Dermis microvascular lymphatic vessel endothelial cell (primary cell): ENCODE data around the gene ADAM19. TPM values are rescaled to one million over a fixed set of nuclear protein-coding genes. Genes with fewer than 3 reads are reported as not detected.
A peak's percentile ranks its signal among the peaks of the same experiment; 100 is the strongest.

ENCODE experiments used
- DNase-seq, 2 donors: peaks; one replicate each; pipeline versions ENCODE4 v3.0.0 to v3.0.0-alpha.2; 2010; ENCODE audit warnings: low read depth in 2 of 2
- total RNA-seq: library from RNA; depleted of rRNA; stranded (reverse); fragments of >200 nt; gene quantifications from 2 replicates; pipeline ENCODE4 v1.2.1, GENCODE V29; 2014

Gene ADAM19
- total RNA-seq, 1 donor from 2014 or later, result 35.0 TPM

- DNase-seq, result peak in 1 of 2 donors; percentile 32
These were observed 111.7 kb downstream of the ADAM19 start for GRCh38 chr5:157463621-157464518.

- DNase-seq, result no peak
These were observed 112.5 kb downstream of the ADAM19 start for GRCh38 chr5:157463081-157463480.

- DNase-seq, result no peak
These were observed 114.4 kb downstream of the ADAM19 start for GRCh38 chr5:157460921-157461792.

GRCh38 chr5:157459715-157460599 is 115.6 kb downstream of the ADAM19 start, which contains the start of gene NIPAL4:
Gene NIPAL4 (plus strand): TSS chr5:157460213. CDS start chr5:157460321, 108 bp downstream.
- DNase-seq, result no peak

- no peak for DNase-seq
These were observed 116.7 kb downstream of the ADAM19 start for GRCh38 chr5:157458835-157459234.

- DNase-seq, result no peak
These were observed 118.2 kb downstream of the ADAM19 start for GRCh38 chr5:157457391-157457790.

GRCh38 chr5:157456301-157456700 is 119.3 kb downstream of the ADAM19 start:
- DNase-seq, result no peak

- no peak for DNase-seq
These were observed 120.5 kb downstream of the ADAM19 start for GRCh38 chr5:157455057-157455456.

- no peak for DNase-seq
These were observed 121.3 kb downstream of the ADAM19 start for GRCh38 chr5:157454273-157454672.

GRCh38 chr5:157451806-157452205 is 123.8 kb downstream of the ADAM19 start:
- DNase-seq, result no peak

GRCh38 chr5:157450024-157450423 is 125.6 kb downstream of the ADAM19 start:
- DNase-seq, result no peak

GRCh38 chr5:157449011-157449723 is 126.4 kb downstream of the ADAM19 start:
- no peak for DNase-seq

GRCh38 chr5:157447201-157447637 is 128.4 kb downstream of the ADAM19 start:
- no peak for DNase-seq

- DNase-seq, result no peak
These were observed 129.1 kb downstream of the ADAM19 start for GRCh38 chr5:157446412-157446935.

GRCh38 chr5:157445745-157446411 is 129.7 kb downstream of the ADAM19 start:
- DNase-seq, result no peak

- DNase-seq, result no peak
These were observed 131.4 kb downstream of the ADAM19 start for GRCh38 chr5:157444224-157444623.

GRCh38 chr5:157443041-157443549 is 132.5 kb downstream of the ADAM19 start:
- no peak for DNase-seq

GRCh38 chr5:157434096-157434495 is 141.5 kb downstream of the ADAM19 start:
- DNase-seq, result no peak

- peak; percentile 45 to 63 for DNase-seq
These were observed 143.9 kb downstream of the ADAM19 start for GRCh38 chr5:157431544-157432200.
